Thyroid gland (tissue), 4 donors: ENCODE data around the gene CELF5.

Source experiments
- CTCF ChIP-seq, 6 experiments: fragments of 200-600 bp in 3 of 6; fragments of 450-650 bp in 3 of 6; sonication (generic) in 3 of 6; IDR thresholded peaks; one replicate each; pipeline ENCODE4 v1.5.1; 2016 to 2019; ENCODE audit warnings: antibody characterized with exemption in 6 of 6, mild to moderate bottlenecking in 2 of 6, inconsistent platforms in 1 of 6, moderate library complexity in 1 of 6
- POLR2A ChIP-seq, 2 donors: fragments of 450-650 bp; IDR thresholded peaks; one replicate each; pipeline ENCODE4 v1.6.1; 2017; ENCODE audit warnings: antibody characterized with exemption in 2 of 2, mild to moderate bottlenecking in 2 of 2, moderate library complexity in 1 of 2

GRCh38 chr19:3313199-3313575 lies 88.7 kb downstream of the CELF5 start:
- TF ChIP-seq POLR2A (IDR thresholded peaks at IDR 0.05), result no peak
- no peak for TF ChIP-seq CTCF (IDR thresholded peaks at IDR 0.05)
